ENCODE results near the gene ZNF142. TPM values are rescaled to one million over a fixed set of nuclear protein-coding genes. Genes with fewer than 3 reads are reported as not detected.

The ZNF142 gene
- total and polyA plus RNA-seq, 9 of the 15 experiments (the other 6 are each of a cell fraction or from before 2014, with no cell fraction given) = 0.50 to 26.1 (median 4.5) TPM

DNA sequence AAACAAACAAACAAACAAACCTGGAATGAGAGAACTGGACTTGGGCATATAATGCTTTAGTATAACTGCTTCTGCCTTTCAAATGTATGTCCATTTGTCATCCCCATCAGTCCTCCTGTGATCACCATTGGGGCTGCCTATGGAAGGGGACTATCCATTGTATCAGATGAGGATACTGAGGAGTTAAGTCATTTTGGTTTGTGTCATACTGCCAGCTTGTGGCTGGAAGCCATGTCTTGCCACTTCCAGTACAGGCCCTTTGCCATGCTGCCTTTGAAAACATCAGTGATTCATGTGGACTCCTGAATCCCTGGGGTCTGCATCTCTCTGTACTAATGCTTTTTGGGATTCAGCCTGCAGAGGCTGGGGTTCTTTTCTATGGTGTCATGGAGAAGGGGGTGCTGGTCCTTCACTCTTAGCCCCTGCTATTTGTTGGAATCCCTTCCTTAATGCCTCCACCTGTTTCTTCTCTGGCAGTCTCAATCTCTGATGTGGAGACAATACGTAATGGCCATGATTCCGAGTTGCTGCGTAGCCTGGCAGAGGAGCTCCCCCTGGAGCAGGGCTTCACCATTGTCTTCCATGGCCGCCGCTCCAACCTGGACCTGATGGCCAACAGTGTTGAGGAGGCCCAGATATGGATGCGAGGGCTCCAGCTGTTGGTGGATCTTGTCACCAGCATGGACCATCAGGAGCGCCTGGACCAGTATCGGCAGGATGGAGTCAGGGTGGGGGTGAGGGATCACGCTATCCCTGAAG lies 41.1 kb downstream of the ZNF142 start (continued):
- TF ChIP-seq GATAD2A (IDR thresholded peaks at IDR 0.05) (no peak), CHCHD3 (CRISPR knock-in tag; IDR thresholded peaks at IDR 0.05) (no peak)
- TF ChIP-seq, protein P1, sequence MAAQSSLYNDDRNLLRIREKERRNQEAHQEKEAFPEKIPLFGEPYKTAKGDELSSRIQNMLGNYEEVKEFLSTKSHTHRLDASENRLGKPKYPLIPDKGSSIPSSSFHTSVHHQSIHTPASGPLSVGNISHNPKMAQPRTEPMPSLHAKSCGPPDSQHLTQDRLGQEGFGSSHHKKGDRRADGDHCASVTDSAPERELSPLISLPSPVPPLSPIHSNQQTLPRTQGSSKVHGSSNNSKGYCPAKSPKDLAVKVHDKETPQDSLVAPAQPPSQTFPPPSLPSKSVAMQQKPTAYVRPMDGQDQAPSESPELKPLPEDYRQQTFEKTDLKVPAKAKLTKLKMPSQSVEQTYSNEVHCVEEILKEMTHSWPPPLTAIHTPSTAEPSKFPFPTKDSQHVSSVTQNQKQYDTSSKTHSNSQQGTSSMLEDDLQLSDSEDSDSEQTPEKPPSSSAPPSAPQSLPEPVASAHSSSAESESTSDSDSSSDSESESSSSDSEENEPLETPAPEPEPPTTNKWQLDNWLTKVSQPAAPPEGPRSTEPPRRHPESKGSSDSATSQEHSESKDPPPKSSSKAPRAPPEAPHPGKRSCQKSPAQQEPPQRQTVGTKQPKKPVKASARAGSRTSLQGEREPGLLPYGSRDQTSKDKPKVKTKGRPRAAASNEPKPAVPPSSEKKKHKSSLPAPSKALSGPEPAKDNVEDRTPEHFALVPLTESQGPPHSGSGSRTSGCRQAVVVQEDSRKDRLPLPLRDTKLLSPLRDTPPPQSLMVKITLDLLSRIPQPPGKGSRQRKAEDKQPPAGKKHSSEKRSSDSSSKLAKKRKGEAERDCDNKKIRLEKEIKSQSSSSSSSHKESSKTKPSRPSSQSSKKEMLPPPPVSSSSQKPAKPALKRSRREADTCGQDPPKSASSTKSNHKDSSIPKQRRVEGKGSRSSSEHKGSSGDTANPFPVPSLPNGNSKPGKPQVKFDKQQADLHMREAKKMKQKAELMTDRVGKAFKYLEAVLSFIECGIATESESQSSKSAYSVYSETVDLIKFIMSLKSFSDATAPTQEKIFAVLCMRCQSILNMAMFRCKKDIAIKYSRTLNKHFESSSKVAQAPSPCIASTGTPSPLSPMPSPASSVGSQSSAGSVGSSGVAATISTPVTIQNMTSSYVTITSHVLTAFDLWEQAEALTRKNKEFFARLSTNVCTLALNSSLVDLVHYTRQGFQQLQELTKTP (IDR thresholded peaks at IDR 0.05; ENCODE audit: low read depth in 1 of 2, partially characterized antibody in 2 of 2) = no peak

DNA sequence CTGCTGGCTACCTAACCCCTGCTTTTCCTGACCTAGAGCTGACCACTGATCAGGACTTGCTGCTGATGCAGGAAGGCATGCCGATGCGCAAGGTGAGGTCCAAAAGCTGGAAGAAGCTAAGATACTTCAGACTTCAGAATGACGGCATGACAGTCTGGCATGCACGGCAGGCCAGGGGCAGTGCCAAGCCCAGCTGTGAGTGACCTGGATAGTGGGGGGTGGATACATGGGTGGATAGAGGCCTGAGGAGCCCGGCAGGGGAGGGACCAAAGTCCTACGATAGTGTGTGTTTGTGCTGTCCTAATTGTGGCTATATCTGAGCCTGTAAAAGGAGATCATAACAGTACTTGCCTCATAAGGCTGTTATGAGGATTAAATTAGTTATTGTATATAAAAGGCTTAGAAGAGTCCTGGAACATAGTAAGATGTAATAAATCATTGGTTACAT lies 43.5 kb downstream of the ZNF142 start:
- in situ Hi-C loops (cut with MboI) (no loop called here), intact Hi-C loops (cut with micrococcal nuclease) (no loop called here)
- POLR2A ChIA-PET = interaction anchor here (0.7 kb wide), 1 partner anchor 332 kb away, joined by 3 read pairs; no protein-coding TSS in a partner anchor
- CTCF ChIA-PET (ENCODE audit: low intra/inter-chr PET ratio) = no interaction called here
- ATAC-seq (no peak), DNase-seq (ENCODE audit: extremely low read depth in 1 of 4, low spot score in 3 of 4) (no peak), FAIRE-seq (no peak)
- no peaks in the 10 kb centered on the region for H4K20me1 ChIP-seq (replicated peaks; ENCODE audit: control insufficient read depth, insufficient read depth, low read length)
- no peaks in the 10 kb centered on the region for H3K36me3 ChIP-seq (ENCODE audit: control insufficient read depth, insufficient read depth, low read length)
- no TSS peak for BruUV-seq (replicated peaks)
- peaks cover 8 to 10% of the 10 kb centered on the region in 2 experiments; a peak in 4 of 5 replicates for H3K27me3 ChIP-seq (ENCODE audit: control insufficient read depth in 2 of 2, insufficient read depth in 2 of 2, low read length in 2 of 2)
- no peak overlapping the region for H3K4me3 ChIP-seq
- H3K4me1 ChIP-seq (replicated peaks in 1 of 2; ENCODE audit: control insufficient read depth in 2 of 2, insufficient read depth in 2 of 2, low read length in 2 of 2) = no peaks in the 10 kb centered on the region
- WGBS (ENCODE audit: insufficient coverage, low coverage, missing lambda C conversion rate) = 33% methylated on average over 6 of the region's 6 CpGs
- no peak overlapping the region for H3K9ac ChIP-seq (ENCODE audit: insufficient read depth in 1 of 2, low read depth in 2 of 2, low read length in 2 of 2)
- H3K4me2 ChIP-seq (ENCODE audit: insufficient read depth, low read length) = no peak overlapping the region
- TF ChIP-seq, protein P2, sequence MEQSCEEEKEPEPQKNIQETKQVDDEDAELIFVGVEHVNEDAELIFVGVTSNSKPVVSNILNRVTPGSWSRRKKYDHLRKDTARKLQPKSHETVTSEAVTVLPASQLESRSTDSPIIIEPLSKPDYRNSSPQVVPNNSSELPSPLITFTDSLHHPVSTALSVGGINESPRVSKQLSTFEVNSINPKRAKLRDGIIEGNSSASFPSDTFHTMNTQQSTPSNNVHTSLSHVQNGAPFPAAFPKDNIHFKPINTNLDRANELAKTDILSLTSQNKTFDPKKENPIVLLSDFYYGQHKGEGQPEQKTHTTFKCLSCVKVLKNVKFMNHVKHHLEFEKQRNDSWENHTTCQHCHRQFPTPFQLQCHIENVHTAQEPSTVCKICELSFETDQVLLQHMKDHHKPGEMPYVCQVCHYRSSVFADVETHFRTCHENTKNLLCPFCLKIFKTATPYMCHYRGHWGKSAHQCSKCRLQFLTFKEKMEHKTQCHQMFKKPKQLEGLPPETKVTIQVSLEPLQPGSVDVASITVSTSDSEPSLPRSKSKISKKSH (CRISPR knock-in tag; IDR thresholded peaks at IDR 0.05) = no peak
- no peak for TF ChIP-seq MXI1 (IDR thresholded peaks at IDR 0.05; ENCODE audit: low read depth, low read length)
- no peak for TF ChIP-seq FIP1L1 (IDR thresholded peaks at IDR 0.05; ENCODE audit: low read depth, low read length, poor library complexity, severe bottlenecking)
- no peak for TF ChIP-seq ZNF644 (tag; IDR thresholded peaks at IDR 0.05; ENCODE audit: low read depth)
- no peak for TF ChIP-seq ZNF584 (CRISPR knock-in tag; IDR thresholded peaks at IDR 0.05; ENCODE audit: low read depth)
- no peak for TF ChIP-seq ZNF668 (CRISPR knock-in tag; IDR thresholded peaks at IDR 0.05)
- H3K9me3 ChIP-seq (replicated peaks; ENCODE audit: control insufficient read depth, insufficient read depth, low read depth, low read length) = no peaks in the 10 kb centered on the region
- H2AFZ ChIP-seq (ENCODE audit: low read depth, low read length) = no peak overlapping the region
- H3K79me2 ChIP-seq (ENCODE audit: control insufficient read depth, insufficient read depth, low read length) = no peaks in the 10 kb centered on the region
- no peaks in the 10 kb centered on the region for H3K9me1 ChIP-seq (ENCODE audit: control insufficient read depth, insufficient read depth, low read length)
- no peak overlapping the region for H3K27ac ChIP-seq (ENCODE audit: extremely low read depth, low read depth, low read length)

All from K562 (cell line).